Measurements from ENCODE around the gene CD300LF.

CD300LF gene

GRCh38 chr17:74712756-74713155 lies at the start of gene CD300LF:
TSS of gene CD300LF (minus strand) at chr17:74712923. CDS start at chr17:74712866, 57 bp downstream.
- DNase-seq (ENCODE audit: low read depth), result no peak

- DNase-seq (ENCODE audit: low read depth), result no peak
These were observed 49.2 kb upstream of the CD300LF start for GRCh38 chr17:74761931-74762330.

GRCh38 chr17:74761419-74761818 lies 48.7 kb upstream of the CD300LF start:
- no peak for DNase-seq (ENCODE audit: low read depth)

GRCh38 chr17:74760404-74761105 lies 47.8 kb upstream of the CD300LF start:
- no peak for DNase-seq (ENCODE audit: low read depth)

- DNase-seq (ENCODE audit: low read depth), result no peak
These were observed 47.2 kb upstream of the CD300LF start for GRCh38 chr17:74759941-74760340.

GRCh38 chr17:74759243-74759801 lies 46.6 kb upstream of the CD300LF start:
- no peak for DNase-seq (ENCODE audit: low read depth)

- no peak for DNase-seq (ENCODE audit: low read depth)
These were observed 46.1 kb upstream of the CD300LF start for GRCh38 chr17:74758848-74759168.

- no peak for DNase-seq (ENCODE audit: low read depth)
These were observed 45.5 kb upstream of the CD300LF start for GRCh38 chr17:74757931-74758847.

- DNase-seq (ENCODE audit: low read depth), result no peak
These were observed 44.8 kb upstream of the CD300LF start for GRCh38 chr17:74757502-74757901.

- no peak for DNase-seq (ENCODE audit: low read depth)
These were observed 44.2 kb upstream of the CD300LF start for GRCh38 chr17:74756891-74757290.

GRCh38 chr17:74755533-74755932 lies 42.8 kb upstream of the CD300LF start:
- DNase-seq (ENCODE audit: low read depth), result no peak

GRCh38 chr17:74754832-74755231 lies 42.1 kb upstream of the CD300LF start:
- no peak for DNase-seq (ENCODE audit: low read depth)

GRCh38 chr17:74752822-74753401 lies 40.2 kb upstream of the CD300LF start:
- no peak for DNase-seq (ENCODE audit: low read depth)

GRCh38 chr17:74752415-74752814 lies 39.7 kb upstream of the CD300LF start:
- no peak for DNase-seq (ENCODE audit: low read depth)

GRCh38 chr17:74750327-74751069 lies 37.8 kb upstream of the CD300LF start:
- DNase-seq (ENCODE audit: low read depth), result no peak

- DNase-seq (ENCODE audit: low read depth), result no peak
These were observed 37.3 kb upstream of the CD300LF start for GRCh38 chr17:74750039-74750326.

- no peak for DNase-seq (ENCODE audit: low read depth)
These were observed 36.7 kb upstream of the CD300LF start for GRCh38 chr17:74749279-74750038.

- DNase-seq (ENCODE audit: low read depth), result peak; percentile 83
These were observed 36.0 kb upstream of the CD300LF start, which contains the start of gene NHERF1 for GRCh38 chr17:74748529-74749278. TSS of gene NHERF1 (plus strand) at chr17:74748628. CDS start at chr17:74748847, 219 bp downstream.

GRCh38 chr17:74748279-74748528 lies 35.5 kb upstream of the CD300LF start:
- no peak for DNase-seq (ENCODE audit: low read depth)

- no peak for DNase-seq (ENCODE audit: low read depth)
These were observed 34.2 kb upstream of the CD300LF start for GRCh38 chr17:74746922-74747321.

GRCh38 chr17:74746376-74746775 lies 33.7 kb upstream of the CD300LF start:
- DNase-seq (ENCODE audit: low read depth), result no peak

Data from stimulated activated CD8-positive, alpha-beta memory T cell treated with anti-CD3 and anti-CD28 coated beads, Interleukin-7, amount 100 ng/mL, for 24 hours (primary cell).